Measurements from ENCODE around the gene WDR26. TPM values are rescaled to one million over a fixed set of nuclear protein-coding genes. Genes with fewer than 3 reads are reported as not detected.

Gene WDR26
- total and polyA plus RNA-seq, 2 of the 4 experiments (the other 2 are of a cell fraction): 23.8 to 46.4 TPM

DNA sequence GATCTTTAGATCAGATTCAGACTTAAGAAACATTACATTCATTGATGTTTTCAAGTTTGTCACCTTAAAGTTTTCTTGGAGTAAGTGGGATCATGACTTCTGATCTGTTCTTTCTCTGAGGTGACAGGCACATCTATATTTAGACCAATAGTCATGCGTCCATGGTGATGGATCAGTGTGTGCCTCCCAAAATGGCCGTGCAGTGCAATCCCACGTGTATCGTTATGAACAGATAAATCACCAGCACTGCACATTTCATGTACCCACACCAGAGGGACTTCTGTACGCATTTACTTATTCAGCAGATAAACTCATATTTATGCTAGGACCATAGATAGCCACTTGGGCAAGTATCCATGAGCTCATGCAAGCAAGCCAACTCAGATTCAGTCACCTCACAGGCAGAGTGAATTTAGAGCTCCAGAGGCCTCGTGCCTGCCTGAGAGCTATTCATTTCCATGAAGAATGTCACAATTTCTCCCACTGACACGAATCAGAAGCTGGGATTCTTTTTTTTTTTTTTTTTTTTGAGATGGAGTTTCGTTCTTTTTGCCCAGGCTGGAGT is 13.9 kb upstream of the WDR26 start:
- no peak overlapping the region for H4K8ac ChIP-seq (ENCODE audit: low read depth in 2 of 2, low read length in 2 of 2)
- no peak overlapping the region for H3K27ac ChIP-seq (ENCODE audit: insufficient read depth, low read length)
- H3K4me1 ChIP-seq (ENCODE audit: control insufficient read depth, insufficient read depth, low read length): no peaks in the 10 kb centered on the region
- dilution Hi-C loops (cut with HindIII; ENCODE audit: low sequenced_read_pairs, unreplicated experiment) (no loop called here), intact Hi-C loops (cut with micrococcal nuclease) (no loop called here), in situ Hi-C loops (cut with MboI; ENCODE audit: low sequenced_read_pairs) (no loop called here)
- no peak overlapping the region for H3K14ac ChIP-seq (replicated peaks; ENCODE audit: low read depth, low read length)
- peaks cover 3 to 6% of the 10 kb centered on the region in 2 experiments; a peak in 3 of 4 replicates for H3K79me1 ChIP-seq (ENCODE audit: low read depth in 1 of 2, low read length in 2 of 2)
- H3K4me3 ChIP-seq (ENCODE audit: insufficient read depth, low read depth, low read length): no peak overlapping the region
- H4K20me1 ChIP-seq (ENCODE audit: insufficient read depth, low read length): no peaks in the 10 kb centered on the region
- H2AK5ac ChIP-seq (ENCODE audit: low read depth, low read length): no peak overlapping the region
- H2AK9ac ChIP-seq (replicated peaks; ENCODE audit: low read depth, low read length, poor library complexity): no peak overlapping the region
- ATAC-seq (ENCODE audit: low read depth) (no peak), DNase-seq (no peak)
- ChIA-PET CTCF (interaction anchor here (1.3 kb wide), 1 partner anchor 9 kb away, joined by 4 read pairs; no protein-coding TSS in a partner anchor), POLR2A (ENCODE audit: unreplicated experiment) (no interaction called here)
- no TSS peak for BruUV-seq (replicated peaks)
- no peak overlapping the region for H3K23ac ChIP-seq (ENCODE audit: low read depth, low read length)
- TF ChIP-seq BHLHE40 (IDR thresholded peaks at IDR 0.05; ENCODE audit: low read depth, low read length) (no peak), SMC3 (IDR thresholded peaks at IDR 0.05; ENCODE audit: low read depth, low read length) (no peak), FOS (IDR thresholded peaks at IDR 0.05; ENCODE audit: low read depth, low read length) (no peak), CEBPB (IDR thresholded peaks at IDR 0.05; ENCODE audit: low read depth, low read length) (no peak), CHD1 (IDR thresholded peaks at IDR 0.05; ENCODE audit: low read depth, low read length) (no peak), MAFK (IDR thresholded peaks at IDR 0.05; ENCODE audit: low read depth, low read length) (no peak), MAZ (IDR thresholded peaks at IDR 0.05; ENCODE audit: borderline replicate concordance, low read depth, low read length) (no peak), RCOR1 (IDR thresholded peaks at IDR 0.05; ENCODE audit: insufficient replicate concordance, low read length) (no peak), MXI1 (IDR thresholded peaks at IDR 0.05; ENCODE audit: borderline replicate concordance, low read depth, low read length) (no peak), RAD21 (IDR thresholded peaks at IDR 0.05; ENCODE audit: low read length) (no peak), POLR2A (IDR thresholded peaks at IDR 0.05; ENCODE audit: low read depth, low read length) (no peak), RFX5 (IDR thresholded peaks at IDR 0.05; ENCODE audit: low read depth, low read length) (no peak), NFE2L2 (IDR thresholded peaks at IDR 0.05; ENCODE audit: low read depth, low read length) (no peak)
- TF ChIP-seq, protein P1, sequence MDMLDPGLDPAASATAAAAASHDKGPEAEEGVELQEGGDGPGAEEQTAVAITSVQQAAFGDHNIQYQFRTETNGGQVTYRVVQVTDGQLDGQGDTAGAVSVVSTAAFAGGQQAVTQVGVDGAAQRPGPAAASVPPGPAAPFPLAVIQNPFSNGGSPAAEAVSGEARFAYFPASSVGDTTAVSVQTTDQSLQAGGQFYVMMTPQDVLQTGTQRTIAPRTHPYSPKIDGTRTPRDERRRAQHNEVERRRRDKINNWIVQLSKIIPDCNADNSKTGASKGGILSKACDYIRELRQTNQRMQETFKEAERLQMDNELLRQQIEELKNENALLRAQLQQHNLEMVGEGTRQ (IDR thresholded peaks at IDR 0.05; ENCODE audit: low read depth, low read length): no peak
- TF ChIP-seq, protein P2, sequence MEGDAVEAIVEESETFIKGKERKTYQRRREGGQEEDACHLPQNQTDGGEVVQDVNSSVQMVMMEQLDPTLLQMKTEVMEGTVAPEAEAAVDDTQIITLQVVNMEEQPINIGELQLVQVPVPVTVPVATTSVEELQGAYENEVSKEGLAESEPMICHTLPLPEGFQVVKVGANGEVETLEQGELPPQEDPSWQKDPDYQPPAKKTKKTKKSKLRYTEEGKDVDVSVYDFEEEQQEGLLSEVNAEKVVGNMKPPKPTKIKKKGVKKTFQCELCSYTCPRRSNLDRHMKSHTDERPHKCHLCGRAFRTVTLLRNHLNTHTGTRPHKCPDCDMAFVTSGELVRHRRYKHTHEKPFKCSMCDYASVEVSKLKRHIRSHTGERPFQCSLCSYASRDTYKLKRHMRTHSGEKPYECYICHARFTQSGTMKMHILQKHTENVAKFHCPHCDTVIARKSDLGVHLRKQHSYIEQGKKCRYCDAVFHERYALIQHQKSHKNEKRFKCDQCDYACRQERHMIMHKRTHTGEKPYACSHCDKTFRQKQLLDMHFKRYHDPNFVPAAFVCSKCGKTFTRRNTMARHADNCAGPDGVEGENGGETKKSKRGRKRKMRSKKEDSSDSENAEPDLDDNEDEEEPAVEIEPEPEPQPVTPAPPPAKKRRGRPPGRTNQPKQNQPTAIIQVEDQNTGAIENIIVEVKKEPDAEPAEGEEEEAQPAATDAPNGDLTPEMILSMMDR (conservative IDR thresholded peaks at IDR 0.05; ENCODE audit: low read depth, low read length): no peak
- TF ChIP-seq, protein P3, sequence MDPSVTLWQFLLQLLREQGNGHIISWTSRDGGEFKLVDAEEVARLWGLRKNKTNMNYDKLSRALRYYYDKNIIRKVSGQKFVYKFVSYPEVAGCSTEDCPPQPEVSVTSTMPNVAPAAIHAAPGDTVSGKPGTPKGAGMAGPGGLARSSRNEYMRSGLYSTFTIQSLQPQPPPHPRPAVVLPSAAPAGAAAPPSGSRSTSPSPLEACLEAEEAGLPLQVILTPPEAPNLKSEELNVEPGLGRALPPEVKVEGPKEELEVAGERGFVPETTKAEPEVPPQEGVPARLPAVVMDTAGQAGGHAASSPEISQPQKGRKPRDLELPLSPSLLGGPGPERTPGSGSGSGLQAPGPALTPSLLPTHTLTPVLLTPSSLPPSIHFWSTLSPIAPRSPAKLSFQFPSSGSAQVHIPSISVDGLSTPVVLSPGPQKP (IDR thresholded peaks at IDR 0.05; ENCODE audit: borderline replicate concordance, low read depth, low read length): no peak
- H3K4me2 ChIP-seq (ENCODE audit: low read depth, low read length): no peak overlapping the region
- H3K9me3 ChIP-seq (ENCODE audit: control insufficient read depth, insufficient read depth, low read length): no peaks in the 10 kb centered on the region
- no peak overlapping the region for H2BK120ac ChIP-seq (ENCODE audit: low read depth, low read length)
- H3K56ac ChIP-seq (ENCODE audit: extremely low read depth, insufficient read depth, low read length): no peak overlapping the region
- no peak overlapping the region for H2BK5ac ChIP-seq (ENCODE audit: low read depth, low read length, poor library complexity, severe bottlenecking)
- H2AFZ ChIP-seq (replicated peaks; ENCODE audit: low read length, poor library complexity): no peak overlapping the region
- H4K91ac ChIP-seq (ENCODE audit: insufficient read depth, low read depth, low read length): no peak overlapping the region
- 100% methylated on average over 1 of the region's 8 CpGs; no CpG with 5 or more reads in 1 of the 2 experiments for WGBS, 2 experiments (ENCODE audit: extremely low coverage in 2 of 2, insufficient read length in 1 of 2)
- H2BK20ac ChIP-seq (ENCODE audit: low read depth, low read length): no peak overlapping the region
- H3K27me3 ChIP-seq (ENCODE audit: control insufficient read depth, insufficient read depth, low read length): no peaks in the 10 kb centered on the region
- peaks cover 2% of the 10 kb centered on the region; the same call in 1 of the 2 replicates for H3K9me1 ChIP-seq (ENCODE audit: insufficient read depth, low read length)
- H3K4ac ChIP-seq (ENCODE audit: low read depth, low read length): no peak overlapping the region
- H2BK15ac ChIP-seq (ENCODE audit: low read depth, low read length): no peak overlapping the region
- H3K9ac ChIP-seq (ENCODE audit: low read depth, low read length): no peak overlapping the region
- H3K36me3 ChIP-seq (ENCODE audit: control insufficient read depth, insufficient read depth, low read length): 0 out of 2 replicates have a peak, but pooled peaks cover 1% of the 10 kb centered on the region
- no peak overlapping the region for H3K18ac ChIP-seq (ENCODE audit: low read depth, low read length)
- no peak overlapping the region for H4K5ac ChIP-seq (ENCODE audit: low read depth, low read length)
